Subcutaneous adipose tissue (tissue), 4 donors: ENCODE results near the gene PRDM16. TPM values are rescaled to one million over a fixed set of nuclear protein-coding genes. Genes with fewer than 3 reads are reported as not detected.

Experiments used
- total RNA-seq, 4 donors: library from RNA; depleted of rRNA; stranded (reverse); fragments of >200 nt; gene quantifications; one replicate each; pipeline ENCODE4 v1.1.0, GENCODE V29; 2016
- TF ChIP-seq, protein P1 (sequence below): fragments of 450-650 bp; IDR thresholded peaks from one replicate; pipeline ENCODE4 v1.5.1; 2016; ENCODE audit warnings: low read depth, mild to moderate bottlenecking, control low read depth, antibody characterized with exemption, moderate library complexity

Gene PRDM16
- total RNA-seq, 4 donors from 2014 or later: 0.82 to 1.7 (median 1.1) TPM

DNA sequence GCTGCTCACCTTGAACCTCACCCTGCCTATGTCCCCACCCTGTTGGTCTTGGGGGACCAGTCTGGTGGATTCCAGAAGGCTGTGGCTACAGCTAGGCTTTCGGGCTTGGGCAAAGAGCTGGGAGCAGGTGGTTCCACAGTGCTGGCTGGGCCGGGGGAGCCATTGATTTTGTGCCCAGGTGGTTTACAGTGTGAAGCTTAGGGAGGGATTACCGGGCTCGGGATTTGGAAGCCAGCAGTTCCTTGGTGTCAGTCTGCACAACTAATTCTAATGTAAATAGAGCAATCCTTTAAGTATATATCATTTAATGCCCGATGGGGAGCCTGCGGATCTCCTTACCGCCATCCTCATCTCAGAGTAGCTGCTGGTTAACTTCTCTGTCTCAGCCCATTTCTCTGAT is 38.2 kb downstream of the PRDM16 start:
- TF ChIP-seq, protein P1, sequence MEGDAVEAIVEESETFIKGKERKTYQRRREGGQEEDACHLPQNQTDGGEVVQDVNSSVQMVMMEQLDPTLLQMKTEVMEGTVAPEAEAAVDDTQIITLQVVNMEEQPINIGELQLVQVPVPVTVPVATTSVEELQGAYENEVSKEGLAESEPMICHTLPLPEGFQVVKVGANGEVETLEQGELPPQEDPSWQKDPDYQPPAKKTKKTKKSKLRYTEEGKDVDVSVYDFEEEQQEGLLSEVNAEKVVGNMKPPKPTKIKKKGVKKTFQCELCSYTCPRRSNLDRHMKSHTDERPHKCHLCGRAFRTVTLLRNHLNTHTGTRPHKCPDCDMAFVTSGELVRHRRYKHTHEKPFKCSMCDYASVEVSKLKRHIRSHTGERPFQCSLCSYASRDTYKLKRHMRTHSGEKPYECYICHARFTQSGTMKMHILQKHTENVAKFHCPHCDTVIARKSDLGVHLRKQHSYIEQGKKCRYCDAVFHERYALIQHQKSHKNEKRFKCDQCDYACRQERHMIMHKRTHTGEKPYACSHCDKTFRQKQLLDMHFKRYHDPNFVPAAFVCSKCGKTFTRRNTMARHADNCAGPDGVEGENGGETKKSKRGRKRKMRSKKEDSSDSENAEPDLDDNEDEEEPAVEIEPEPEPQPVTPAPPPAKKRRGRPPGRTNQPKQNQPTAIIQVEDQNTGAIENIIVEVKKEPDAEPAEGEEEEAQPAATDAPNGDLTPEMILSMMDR: no peak

DNA sequence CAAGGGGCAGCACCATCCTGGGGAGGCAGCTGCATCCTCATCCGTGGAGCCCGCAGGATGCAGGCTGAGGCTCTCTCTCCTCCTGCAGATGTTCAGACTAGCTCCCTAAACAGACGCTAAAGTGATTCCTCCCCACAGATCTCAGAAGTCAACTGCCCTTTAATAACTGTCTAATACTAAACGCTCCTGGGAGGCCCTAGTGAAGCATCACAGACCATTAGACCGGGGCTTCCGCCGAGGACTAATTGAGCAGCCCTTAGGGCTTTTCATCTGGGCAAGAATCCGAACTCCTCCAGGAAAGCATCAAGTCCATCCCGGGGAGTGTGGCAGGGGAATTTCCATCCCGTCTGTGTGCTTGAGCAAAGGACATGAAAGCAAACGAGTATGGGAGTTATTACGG is 40.4 kb downstream of the PRDM16 start:
- TF ChIP-seq, protein P1: no peak

DNA sequence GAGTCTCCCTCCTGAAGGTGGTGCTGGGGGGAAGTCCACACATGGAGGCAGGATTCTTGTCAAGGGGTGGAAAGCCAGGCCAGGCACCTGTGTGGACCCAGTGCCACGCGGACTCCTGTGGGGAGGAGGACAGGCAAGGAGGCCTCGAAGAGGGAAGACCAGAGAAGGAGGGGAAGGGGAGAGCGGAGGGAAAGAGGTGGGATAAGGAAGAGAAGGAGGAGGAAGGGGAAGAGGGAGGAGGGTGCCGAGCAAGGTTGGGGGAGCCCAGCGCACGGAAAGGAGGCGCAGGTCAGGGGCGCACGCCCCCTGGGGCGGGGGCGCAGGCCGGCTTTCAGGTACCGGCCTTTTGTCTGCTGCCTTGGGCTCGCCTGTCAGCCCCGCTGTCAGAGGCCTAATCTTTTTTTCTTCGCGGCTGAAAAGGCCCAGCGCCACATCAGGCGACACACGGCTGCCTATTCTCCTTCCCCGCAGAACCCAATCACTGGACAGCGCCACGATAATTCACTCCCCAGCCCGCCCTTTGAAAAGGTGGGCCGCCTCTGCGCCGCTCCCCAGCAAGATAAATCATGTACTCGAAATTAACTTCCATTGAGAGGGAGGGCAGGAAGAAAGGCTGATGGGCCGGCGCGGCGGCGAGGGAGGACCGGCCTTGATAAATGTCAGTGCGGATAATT is 42.5 kb downstream of the PRDM16 start:
- TF ChIP-seq, protein P1: no peak

DNA sequence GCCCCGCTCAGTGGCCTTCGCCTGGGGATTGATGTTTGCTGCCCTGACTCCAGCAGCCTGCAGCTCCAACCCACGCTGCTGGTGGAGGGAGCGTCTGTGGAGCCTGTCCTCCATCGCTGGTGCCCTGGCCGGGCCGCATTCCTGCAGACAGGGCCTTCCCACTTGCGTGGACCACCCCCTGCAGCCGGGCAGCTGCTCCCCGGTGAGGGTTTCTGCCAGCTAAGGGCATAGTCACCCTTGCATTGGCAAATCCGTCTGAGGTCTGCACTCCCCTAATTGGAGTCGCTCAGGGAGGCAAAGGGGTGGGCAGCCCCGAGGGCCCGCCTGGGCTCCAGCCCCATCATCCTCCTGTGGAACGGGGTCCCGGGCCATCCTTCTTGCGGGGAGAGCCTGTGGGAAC is 43.5 kb downstream of the PRDM16 start:
- TF ChIP-seq, protein P1: no peak

DNA sequence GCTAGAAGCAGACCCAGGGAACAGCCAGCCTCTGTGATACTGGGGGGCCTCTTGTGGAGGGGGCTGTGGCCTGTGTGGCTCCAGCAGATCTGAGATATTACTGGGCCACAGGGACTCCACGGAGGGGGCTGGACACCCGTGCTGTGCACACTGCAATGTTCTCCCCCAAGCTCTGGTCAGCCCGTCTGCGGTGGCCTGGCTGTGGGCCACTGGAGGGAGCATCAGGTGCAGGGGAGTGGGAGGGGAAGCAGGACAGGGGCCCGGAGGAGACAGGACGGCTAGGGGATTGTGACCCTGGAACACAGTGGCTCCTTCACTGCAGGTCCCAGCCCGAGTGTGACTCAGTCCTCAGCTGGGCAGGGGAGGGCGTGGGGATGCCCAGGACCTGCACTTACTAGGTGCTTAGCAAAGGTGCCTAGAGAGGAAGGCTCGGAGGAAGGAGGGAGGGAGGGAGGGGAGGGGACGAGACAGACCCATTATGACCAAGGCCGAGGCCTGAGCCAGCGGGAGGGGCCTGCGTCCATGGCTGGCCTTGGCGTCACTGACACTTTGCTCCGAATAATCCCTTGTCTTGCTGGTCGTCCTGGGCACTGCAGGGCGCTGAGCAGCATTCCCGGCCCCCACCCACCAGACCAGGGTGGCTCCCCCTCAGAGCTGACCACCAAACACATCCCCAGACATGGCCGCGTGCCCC is 44.2 kb downstream of the PRDM16 start:
- TF ChIP-seq, protein P1: no peak

DNA sequence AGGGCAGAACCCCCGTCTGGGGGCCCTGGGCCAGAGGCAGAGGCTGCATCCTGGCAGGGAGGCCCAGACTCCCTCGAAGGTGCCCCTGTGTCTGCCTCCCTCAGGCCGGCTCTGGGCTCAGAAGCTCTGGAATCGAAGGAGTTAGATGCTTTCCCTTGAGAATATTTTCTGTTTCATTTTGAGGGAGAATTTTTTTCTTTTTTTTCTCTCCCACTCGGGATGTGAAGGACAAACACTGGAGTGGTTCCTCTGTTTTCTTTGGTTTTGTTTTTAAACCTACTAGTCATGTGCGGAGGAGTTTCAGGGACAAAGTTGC is 44.7 kb downstream of the PRDM16 start:
- TF ChIP-seq, protein P1: no peak

DNA sequence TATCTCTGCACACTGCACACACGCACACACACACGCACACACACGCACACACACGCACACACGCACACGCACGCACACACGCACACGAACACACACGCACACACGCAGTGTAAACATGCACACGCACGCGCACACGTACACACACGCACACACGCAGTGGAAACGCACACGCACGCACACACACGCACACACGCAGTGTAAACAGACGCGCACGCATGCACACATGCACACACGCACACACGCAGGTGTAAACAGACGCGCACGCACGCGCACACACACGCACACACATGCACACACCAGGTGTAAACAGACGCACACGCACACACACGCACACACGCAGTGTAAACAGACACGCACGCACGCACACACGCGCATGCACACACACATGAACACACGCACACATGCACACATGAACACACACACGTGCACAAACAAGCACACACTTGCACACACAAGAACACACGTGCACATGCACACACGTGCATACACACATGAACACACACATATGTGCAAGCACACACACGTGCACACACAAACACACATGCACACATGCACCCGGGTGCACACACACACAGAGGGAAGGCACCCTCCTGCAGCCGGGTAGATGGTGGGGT is 45.2 kb downstream of the PRDM16 start:
- TF ChIP-seq, protein P1: no peak
